Measurements from ENCODE around the gene NDUFS8.

NDUFS8 gene

GRCh38 chr11:68003846-68004550 is 26.5 kb upstream of the NDUFS8 start, which contains the start of gene UNC93B1:
Gene UNC93B1 (minus strand): TSS chr11:68004097. CDS start chr11:68004043, 54 bp downstream.
- peak; percentile 99 for DNase-seq

- DNase-seq = no peak
These were observed 25.7 kb upstream of the NDUFS8 start for GRCh38 chr11:68004551-68005335.

GRCh38 chr11:68006606-68007166 is 23.8 kb upstream of the NDUFS8 start:
- no peak for DNase-seq

- DNase-seq = no peak
These were observed 22.7 kb upstream of the NDUFS8 start for GRCh38 chr11:68007498-68008380.

- peak; percentile 99 for DNase-seq
These were observed 21.8 kb upstream of the NDUFS8 start for GRCh38 chr11:68008381-68009337.

- DNase-seq = peak; percentile 68
These were observed 20.9 kb upstream of the NDUFS8 start for GRCh38 chr11:68009391-68010089.

DNA sequence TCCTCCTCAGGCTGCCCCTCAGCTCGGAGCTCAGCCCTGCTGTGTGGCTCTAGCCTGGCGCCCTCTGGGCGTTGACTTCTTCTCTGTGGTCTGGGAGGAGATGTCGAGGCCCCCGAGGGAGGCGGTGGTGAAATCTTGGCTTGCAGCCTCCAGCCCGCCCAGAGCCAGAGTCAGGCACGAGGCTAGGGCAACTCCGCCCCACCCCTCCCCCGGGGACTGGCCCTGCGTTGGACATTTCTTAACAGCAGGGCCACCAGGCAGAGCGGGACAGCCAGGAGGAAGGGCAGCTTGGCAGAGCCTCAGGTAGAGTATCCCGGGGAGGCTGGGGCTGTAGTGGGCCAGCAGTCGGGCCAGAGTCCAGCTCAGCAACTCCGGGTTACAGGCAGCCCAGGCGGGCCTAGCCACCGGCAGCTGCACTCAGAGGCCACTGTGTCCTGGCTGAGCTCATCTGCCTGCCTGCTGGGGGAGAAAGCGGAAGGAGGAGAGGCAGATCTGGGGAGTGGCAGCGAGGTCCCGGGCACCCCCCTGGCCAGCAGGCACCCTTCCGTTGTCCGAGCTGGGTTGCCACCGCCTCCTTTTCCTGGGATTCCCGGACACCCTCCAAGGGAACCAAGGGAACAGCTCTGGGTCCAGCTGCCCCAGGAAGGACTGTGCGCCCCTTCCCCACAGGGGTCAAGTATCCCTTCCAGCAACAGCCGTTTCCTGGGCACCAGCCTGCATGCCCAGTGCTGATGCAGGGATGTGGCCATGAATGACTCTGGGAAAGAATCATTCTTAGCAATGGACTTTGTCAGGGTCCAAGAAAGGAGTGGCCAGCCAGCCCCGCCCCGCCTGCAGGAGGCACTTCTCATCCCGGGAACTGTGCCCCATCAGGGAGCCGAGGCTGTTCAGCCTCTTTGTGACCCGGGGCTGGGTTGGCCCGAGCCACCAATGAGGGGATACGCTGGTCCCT is 20.1 kb upstream of the NDUFS8 start, which contains the start of gene ALDH3B1:
TSS of gene ALDH3B1 (plus strand) at position 238 of the 952 bp plus-strand sequence. CDS start 4,971 bp downstream, outside the sequence.
- peak; percentile 97 for DNase-seq

DNA sequence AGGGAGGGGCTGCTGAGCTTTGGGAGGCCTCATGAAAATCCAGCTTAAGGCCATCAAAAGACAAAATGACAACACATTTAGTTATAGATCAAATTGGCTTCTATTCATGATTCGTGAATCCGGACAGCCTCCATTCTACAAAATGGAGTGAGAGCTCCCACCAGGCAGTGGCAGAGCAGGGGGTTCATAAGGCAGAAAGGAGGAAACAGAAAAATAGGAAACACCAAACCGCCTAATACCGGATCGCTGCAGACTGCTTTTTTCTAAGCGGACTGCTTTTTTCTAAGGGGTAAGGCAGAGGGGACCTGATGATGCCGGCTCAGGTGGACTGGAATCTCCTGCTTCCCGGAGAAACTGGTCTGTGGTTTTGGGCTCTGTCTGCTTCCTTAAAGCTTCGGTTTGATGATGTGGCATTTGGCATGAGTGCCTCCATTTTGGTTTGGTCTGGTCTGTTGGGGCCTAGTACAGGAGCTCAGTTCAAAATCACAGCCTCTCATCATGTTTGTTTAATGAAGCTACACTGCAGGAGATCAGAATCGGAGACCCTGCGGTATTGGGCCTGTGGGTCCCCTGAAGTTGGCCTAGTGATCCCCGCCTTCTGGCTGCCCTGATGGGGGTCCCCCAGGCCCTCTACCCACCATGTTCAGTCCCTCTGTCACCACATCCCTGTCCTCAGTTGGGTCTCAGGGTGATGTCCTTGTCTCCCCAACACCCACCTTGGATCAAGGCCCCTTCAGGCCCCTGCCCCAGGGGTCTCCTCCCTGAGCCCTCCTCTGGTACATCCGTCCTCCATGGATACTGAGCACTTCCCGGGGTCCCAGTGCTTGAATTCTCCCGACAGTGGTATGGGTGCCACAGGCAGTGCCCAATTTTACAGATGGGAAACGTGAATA is 19.2 kb upstream of the NDUFS8 start:
- DNase-seq = no peak

DNA sequence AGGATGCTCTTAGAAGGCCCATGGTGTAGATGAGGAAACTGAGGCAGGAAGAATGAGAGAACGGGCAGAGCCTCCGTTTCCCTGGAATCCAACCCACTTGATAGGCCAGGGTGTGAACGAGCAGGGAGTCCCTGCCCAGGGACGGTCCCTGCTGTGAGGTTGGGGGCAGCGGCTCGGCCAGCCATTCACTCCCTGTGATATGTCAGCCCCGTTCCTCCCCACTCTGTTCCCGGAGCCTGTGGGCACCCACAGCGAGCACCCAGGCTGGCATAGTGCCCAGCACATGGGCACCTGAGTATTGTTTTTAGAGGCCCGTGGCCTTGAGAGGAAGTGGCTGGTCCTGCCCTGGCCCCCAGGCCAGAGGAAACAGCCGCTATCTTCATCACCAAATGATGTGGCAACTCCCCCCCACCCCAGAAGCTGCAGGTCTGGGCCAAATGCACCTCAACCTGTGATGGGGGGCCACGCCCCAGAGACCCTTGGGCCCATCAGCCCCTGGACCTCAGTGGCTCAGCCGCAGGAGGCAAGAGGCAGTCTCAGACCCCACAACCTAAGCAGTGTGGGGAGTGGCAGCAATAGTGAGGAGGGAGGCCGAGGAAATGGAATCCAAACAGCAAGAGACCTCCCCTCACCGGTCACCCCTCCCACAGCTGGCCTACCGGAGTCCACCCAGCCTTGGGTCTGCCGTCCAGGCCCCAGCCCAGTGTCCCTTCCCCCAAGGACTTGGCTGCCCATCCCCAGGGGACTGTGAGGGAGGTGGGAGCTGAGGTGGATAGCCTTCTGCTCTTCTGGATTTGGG is 18.2 kb upstream of the NDUFS8 start:
- DNase-seq = peak; percentile 72

DNA sequence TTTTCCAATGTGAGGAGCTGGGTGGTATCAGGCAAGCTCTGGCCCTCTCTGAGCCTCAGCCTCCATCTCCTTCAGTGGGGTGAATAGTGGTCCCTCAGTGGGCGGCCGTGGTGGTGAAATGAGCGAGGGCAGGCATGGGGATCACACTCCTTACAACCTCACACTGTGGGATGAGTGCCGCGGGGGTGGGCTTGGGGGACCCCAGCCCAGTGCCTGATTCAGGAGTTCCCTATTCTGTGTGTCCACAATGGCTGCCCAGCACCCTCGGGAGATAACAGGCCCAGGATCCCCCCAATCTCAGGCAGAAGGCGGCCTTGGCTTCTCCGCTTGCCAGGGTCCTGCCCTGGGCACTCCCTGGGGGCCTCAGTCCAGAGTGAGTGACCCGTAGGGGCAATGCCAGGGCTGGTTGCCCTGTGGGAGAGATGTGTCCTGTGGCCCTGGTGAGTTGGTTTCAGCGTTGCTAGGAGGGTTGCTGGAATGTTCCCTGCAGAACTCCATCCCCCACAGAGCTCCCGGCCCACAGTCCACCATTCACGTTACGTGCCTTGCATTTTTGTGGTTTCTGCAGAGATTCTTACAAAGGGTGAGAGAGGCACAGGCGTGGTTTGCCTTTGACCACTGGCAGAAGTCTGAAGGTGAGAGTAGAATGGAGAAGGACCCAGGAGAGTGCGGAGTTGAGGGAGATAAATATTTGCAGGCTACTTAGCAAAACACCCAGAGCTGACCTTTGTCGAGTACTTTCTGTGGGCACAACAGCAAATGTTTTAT is 17.5 kb upstream of the NDUFS8 start:
- peak; percentile 55 for DNase-seq

DNA sequence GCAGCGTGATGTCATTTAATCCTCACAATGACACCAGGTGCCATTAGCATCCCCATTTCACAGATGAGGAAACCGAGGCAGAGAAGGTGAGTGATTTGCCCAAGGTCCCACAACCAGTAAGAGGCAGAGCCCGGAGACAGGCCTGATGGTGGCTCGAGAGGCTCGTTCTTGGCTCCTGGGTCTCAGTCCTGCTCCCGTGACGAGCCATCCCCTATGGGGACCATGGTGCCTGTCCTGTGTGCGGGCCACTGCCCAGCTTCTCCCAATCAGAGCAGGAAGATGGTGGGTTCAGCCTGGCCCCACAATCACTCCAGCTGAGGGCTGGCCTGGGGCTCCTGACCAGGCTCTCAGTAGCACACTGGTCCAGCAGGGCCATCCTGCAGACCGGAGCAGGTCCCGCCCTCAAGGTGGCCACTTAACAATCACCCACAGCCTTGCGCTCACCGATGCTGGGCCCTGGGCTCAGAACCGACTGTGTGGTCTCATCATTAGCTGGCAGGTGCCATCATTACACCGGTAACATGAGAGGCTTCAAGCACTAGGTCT is 16.8 kb upstream of the NDUFS8 start:
- no peak for DNase-seq

- DNase-seq = peak; percentile 53
These were observed 16.1 kb upstream of the NDUFS8 start for GRCh38 chr11:68014157-68014946.

DNA sequence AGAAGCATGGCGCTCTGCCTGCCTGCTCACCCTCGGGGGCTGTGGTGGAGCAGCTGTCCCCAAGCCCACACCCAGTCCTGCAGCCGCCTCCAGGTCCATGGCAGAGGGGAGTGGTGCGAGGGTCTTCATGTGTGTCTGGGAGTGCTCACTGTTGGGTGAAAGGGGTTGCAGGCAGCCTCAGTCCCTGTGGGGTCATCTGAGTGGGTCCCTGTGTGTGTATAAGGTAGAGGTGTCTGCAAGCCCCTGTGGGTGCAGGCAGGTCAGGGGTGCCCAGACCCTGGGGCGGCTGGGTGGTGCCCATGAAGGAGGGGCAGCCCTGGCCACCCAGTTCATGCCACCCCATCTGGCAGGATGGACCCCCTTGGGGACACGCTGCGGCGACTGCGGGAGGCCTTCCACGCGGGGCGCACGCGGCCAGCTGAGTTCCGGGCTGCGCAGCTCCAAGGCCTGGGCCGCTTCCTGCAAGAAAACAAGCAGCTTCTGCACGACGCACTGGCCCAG is 15.5 kb upstream of the NDUFS8 start:
- DNase-seq = no peak

DNA sequence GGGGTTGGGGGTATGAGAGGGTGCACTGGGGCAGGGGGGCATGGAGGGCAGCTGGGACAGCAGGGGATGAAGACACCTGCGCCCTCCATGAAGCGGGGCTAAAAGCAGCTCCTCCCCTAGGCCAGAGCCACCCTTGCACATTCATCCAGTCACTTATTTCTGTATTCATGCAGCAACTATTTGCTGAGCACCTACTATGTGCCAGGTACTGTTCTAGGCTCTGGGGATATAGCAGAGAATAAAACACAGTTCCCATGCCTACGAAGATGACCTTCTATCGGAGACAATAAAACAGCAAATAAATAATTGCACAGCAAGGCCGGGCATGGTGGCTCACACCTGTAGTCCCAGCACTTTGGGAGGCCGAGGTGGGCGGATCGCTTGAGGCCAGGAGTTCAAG is 15.0 kb upstream of the NDUFS8 start:
- no peak for DNase-seq

GRCh38 chr11:68016161-68016903 is 14.1 kb upstream of the NDUFS8 start:
- DNase-seq = peak; percentile 58

Measured in RPMI8226 (cell line).